CMK (cell line): ENCODE measurements around the gene GLI3.
A peak's percentile ranks its signal among the peaks of the same experiment; 100 is the strongest.

ENCODE experiments used
- DNase-seq: peaks from one replicate; pipeline ENCODE4 v3.0.0-alpha.2; 2010; ENCODE audit warnings: low read depth

The GLI3 gene

DNA sequence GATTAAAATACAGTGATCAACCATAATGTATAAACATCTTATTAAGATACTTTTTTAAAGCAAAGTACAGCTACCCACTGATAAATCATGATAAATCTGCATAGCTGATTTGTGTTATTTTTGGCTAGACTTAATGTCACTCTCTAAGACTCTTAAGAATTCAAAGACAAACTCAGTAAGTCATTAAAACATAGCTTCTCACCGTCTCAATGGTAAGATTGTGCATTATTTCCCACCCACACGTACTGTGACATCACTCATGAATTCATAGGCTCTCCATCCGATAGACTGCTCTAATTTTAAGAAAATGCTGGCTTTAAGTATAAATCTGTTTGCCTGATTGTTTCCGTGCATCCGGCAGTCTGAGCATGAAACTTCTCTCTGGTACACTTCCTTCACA lies 266.1 kb downstream of the GLI3 start:
- no peak for DNase-seq

DNA sequence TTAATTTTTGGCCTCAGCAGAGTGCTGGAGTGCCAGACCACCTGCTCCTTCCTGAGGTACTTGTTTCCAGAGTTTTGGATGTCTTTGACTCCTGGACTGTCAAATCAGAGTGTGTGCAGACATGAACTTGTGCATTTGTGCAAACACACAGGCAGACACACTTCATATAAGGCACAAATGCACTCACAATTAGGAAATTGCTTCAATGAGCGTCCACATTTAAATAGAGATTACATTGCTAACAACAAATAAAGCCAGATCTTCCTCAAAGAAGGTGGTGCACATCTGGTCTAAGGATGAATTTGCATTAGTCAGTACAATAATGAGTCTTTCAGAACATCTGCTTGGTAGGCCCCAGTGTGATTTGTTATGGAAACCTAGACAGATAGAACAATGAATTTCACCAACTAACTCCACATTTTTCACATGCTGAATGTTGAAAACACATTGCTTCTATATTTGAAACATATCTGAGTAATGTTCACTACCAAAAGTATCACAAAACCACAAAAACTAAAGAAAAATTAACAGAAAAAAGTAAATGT lies 267.4 kb downstream of the GLI3 start:
- no peak for DNase-seq

DNA sequence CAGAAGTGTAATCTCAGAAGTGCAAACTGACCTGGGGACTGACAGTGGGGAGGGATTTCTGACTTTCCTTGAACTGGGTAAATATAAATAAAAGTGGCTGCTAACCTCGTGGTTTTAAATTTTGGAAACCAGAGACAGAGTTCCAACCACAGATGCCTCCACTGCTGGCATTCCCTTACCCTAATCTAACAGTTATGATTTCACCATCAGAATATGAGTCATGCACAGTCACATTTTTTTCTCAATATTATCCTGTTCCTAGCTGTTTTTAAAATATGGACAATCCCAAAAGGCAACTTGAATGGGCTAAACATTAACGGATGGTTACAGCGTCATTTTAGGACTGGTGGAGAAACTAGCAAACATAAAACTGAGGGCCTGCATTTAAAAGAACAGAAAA lies 269.9 kb downstream of the GLI3 start:
- no peak for DNase-seq

- DNase-seq: no peak
Measured at GRCh38 chr7:41965951-41966505, 271.0 kb downstream of the GLI3 start.

GRCh38 chr7:41964849-41965745 lies 271.9 kb downstream of the GLI3 start:
- no peak for DNase-seq

GRCh38 chr7:41964183-41964753 lies 272.7 kb downstream of the GLI3 start:
- DNase-seq: no peak

DNA sequence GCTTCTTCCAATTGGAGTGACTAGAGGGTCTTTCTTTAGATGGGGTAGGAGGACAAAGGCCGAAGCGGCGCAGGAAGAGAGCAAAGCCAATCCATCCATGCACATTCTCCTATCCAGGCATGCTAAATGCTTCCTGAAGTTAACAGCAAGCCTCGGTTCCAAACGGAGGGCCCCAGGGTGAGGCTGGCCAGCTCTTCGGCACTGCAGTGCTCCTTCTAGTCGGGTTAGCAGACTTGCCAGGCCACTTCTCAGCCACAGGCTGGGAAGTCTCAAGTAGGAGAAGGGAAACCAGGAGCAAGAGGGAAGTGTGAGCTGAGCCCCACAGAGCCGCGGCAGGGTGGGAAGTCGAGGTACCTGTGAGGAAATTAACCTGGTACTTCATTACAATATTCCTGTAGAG lies 280.3 kb downstream of the GLI3 start:
- no peak for DNase-seq

GRCh38 chr7:41955893-41956675 lies 280.9 kb downstream of the GLI3 start:
- DNase-seq: peak; percentile 45

DNA sequence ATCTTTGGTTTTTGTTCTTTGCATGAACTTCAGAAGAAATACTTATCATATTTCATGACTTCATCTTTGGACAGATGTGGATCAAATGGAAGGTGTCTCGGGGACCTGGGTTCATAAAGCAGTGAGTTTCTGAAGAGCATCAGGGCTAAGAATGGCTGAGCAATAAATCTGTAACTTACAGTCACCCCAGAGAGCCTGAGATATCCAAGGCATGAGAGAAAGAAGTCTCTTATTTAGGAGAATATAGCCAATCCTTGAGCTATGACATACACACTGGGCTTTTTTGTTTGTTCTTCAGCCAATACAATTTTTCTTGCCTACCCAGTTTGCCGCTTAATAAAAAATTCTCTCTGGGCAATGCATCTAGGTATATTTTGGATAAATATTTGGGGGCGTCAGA lies 281.6 kb downstream of the GLI3 start:
- no peak for DNase-seq

DNA sequence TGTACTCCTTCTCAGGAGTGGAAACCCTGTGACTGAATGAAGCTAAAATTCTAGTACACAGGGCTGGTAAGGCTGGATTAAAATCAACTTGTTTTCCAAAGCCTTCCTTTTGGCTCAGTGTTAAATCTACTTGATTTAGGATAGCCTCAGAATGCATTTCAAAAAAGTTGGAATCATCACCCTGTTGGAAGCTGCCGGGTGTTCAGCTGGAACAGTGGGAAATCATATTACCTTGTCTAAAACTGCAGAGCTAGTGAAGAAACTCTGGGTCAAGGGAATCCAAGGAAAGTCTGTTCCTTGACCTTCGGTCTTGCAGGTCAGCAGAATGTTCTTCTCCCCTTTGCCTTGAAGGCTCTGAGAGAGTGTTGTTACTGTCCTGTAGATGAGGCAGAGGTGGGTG lies 282.0 kb downstream of the GLI3 start:
- no peak for DNase-seq

DNA sequence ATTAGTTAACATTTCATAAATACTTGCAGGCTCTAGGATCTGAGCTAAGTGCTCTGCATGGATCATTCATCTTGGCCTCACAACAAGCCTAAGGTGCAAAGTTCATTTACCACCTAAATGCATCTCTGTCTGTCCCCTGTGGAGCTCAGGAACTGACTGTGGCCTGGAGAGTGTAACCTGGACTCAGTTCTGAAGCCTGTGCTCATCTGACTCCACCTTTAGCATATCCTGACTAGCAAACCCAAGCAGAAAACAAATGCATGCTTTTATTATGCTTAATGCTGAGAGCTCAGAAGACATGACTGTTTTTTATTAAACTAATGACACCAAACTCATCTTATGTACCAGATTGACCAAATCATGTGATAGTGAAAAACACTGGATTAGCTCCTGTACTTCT lies 288.5 kb downstream of the GLI3 start:
- no peak for DNase-seq

DNA sequence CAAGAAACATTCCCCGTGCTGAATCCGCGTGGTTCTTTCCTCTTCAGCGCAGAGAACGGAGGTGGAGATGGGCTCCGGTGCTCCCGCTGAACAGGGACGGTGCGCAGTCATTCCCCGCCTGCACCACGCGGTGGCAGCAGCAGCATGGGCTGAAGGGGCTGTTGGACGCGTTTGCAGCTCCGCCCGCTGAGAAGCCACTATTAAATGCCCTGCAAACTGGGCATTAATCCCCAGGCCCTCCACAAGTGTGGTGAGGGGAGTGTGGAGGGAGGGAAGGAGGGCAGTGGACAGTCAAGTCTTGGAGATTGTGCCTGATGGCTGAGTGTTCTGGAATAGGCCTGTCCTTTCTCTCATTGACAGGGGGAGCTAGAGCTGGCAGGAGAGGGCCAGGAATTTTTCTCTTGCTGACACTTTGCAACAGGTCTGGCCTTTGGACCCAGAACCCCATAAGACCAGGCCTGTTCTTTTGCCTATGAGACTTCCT lies 293.9 kb downstream of the GLI3 start:
- DNase-seq: no peak

DNA sequence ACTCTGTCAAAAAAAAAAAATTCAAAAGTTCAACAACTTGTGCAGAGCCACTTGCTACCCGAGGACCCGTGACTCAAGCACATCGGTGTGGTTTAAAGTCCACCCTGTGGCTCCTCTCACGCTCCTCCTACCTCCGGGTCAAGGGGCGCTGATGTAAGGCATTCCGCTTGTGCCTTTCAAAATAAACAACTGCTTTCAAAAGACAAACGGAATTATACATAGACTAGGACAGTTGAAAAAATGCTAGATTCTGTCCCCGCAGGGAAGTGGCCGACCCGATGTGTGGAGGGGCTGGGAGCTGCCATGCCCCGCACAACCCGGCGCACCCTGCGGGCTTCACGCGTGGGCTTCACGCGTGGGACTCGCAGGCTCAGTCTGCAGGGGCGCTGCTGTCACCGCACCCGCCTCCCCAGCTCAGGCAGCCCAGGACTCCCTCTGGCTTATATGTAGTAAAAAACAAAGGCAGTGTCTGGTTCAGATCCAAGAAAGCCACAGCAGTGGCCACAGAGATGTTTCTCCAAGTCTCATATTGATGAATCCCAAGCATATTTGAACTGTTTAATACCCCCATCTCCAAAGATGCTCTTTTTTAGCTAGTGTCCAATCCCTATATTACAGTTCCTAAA lies 294.4 kb downstream of the GLI3 start:
- DNase-seq: no peak

DNA sequence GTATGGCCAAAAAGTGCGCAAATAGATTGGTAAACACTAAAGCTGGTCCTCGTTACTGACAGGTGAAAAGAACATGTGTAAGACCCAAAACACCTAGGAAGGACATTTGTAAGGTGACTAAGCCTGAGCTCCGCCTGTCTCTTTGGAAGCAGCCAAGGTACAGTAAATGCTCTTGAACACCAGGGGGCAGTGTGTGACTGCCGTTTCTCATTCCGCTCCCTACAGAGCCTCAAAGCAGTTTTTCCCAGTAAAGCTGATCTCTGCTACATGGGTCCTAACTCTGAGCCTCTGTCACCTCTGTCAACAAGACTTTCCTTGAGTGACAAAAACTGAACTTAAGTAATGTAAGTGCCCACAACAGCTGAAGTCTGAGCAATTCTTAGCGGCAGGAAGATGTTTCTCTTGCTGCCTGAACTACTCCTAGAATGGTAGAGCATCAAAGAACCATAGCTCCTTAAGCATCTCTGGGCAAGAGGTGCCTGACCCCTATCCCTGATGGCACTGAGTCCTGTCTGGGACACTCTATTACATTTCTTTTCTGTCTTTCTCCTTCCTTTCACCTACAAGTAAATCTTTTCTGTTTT lies 296.2 kb downstream of the GLI3 start:
- no peak for DNase-seq

- DNase-seq: no peak
Measured at GRCh38 chr7:41938371-41938770, 298.6 kb downstream of the GLI3 start.

GRCh38 chr7:41933427-41933826 lies 303.6 kb downstream of the GLI3 start:
- no peak for DNase-seq

DNA sequence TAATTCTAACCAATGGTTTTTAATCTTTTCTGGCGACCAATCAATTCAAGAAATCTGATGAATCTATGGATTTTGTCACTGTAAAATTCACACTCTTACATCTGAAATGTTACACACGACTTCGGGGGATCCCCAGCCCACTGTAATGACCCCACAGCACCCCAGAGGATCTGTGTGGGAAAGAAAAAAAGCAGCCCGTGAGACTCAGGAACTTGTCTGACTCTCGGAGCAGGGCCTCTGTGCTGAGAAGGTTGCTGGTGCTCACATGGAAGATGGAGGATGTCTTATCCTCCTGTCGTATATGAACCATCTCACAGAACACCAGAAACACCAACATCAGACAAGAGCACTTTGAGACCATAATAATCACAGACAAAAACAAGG lies 305.8 kb downstream of the GLI3 start:
- DNase-seq: no peak

DNA sequence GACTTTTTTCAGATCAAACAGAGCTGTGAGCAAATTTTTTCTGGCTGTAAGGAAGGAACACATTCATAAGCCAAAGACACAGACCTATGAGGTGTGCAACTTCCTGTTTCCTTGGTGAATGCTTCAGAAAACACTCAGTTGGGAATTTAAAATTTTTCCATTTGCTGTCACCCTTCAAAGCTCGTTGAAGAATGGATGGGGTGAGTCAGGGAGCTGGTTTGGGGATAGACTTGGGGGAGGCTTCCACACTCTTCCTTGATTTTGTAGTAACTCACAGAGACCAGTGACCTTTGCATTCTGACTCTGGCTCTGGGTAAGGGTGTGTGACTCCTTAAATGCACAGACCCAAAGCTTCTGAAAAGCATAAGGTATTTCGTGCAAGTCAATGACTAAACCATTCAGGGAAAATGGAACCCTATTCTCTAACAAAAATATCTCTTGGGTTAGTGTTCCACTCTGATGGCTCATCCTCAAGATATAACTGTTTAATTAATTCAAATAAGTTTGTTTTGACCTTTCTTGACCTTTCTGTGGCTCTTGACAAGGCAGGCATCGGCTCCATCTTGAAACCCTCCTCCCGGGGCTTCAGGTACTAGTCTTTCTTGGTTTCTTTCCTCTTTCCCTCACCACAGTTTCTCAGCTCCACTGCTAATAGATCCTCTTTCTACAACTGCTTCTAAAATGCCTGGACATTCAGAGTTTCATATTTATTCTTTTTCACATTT lies 306.3 kb downstream of the GLI3 start:
- DNase-seq: no peak

DNA sequence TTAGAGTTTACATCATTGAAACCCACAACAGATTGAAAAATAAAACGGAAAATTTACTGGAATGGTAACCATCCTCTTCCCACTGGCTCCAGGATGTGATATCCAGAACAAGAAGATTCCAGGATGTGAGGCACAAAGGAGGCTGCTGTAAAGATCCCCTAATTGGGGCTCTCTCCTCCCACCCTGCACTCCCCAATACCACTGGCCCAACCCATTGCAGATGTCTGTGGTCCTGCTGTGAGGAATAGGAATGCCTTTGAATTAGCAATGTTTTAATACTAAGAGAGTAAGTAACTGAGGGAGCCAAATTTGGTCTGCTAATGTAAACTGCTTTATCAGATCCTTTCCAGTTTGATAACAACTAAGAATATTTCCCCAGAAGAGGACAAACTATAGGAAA lies 308.2 kb downstream of the GLI3 start:
- no peak for DNase-seq

DNA sequence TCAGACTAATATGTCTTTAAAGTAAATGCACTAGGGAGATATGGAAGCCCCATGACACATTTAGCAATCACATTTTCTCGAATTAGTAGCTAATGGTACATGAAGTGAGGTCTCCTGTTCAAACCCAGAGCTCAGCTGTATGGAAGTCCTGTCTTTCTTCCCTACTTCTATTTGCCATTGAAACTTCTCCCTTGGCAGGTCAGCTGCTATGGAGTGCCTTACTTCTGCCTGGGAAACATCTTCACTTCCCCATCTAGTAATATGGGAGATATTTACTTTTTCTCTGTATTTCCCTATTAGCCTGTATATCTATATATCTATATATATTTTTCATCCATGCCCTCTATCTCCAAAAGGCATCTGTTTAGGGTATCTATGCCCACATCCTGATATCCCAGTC lies 308.8 kb downstream of the GLI3 start:
- no peak for DNase-seq

DNA sequence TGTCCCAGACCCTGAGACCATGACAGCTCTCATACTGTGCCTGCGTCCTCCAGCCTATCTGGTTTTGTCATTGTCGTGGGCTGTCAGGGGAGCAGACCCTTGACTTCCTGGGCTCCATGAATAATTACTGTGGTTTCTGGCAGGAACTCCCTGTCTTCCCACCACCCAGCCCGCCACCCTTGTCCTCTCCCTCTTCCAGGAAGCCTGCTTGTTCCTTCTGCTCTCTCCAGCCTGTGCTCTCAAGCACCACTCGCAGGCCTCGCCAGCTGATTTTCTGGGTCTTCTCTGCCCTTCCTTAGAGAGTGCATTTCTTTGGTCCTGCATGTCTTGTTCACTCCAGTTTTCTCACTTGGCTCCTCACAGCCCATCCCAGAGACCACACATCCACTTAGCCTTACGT lies 309.6 kb downstream of the GLI3 start:
- no peak for DNase-seq
